GM19452 (cell line): ENCODE results near the gene CLPX.
A peak's percentile ranks its signal among the peaks of the same experiment; 100 is the strongest.
"Not testable (repeated sequence)": the region's sequence is repeated elsewhere in the genome, so short reads cannot be mapped to it uniquely, and the experiment has no call there.

Experiments
- ATAC-seq: cut with Tn5 transposase; IDR thresholded peaks from one replicate; pipeline ENCODE4 v1.9.1; 2021; ENCODE audit not compliant: unreplicated experiment

Gene CLPX

DNA sequence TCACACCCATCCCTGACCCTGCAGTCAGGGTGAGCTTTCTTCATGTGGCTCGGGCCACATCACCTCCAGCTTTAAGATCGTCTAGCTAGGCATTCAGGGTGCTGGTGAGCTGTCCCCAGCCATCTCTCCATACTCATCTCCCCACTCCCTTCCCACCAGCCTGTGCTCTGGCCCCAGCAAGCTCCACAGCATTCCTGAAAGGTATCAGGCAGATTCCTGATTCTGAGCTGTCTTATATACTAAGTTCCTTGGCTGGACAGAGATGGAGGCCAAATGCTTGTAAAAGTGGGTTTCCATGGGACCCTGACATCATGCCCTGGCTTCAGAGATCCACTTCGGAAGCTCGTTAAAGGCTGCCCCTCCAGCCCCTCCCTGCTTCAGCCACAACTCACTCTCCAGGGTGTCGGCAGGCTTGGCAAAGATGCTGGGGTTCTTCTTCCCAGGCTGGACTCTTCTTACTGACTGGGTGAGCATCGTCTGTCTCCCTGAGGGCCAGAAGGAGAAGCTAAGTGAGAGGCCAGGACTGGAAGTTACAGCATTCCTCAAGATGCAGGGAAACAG lies 22.2 kb upstream of the CLPX start:
- no peak for ATAC-seq

DNA sequence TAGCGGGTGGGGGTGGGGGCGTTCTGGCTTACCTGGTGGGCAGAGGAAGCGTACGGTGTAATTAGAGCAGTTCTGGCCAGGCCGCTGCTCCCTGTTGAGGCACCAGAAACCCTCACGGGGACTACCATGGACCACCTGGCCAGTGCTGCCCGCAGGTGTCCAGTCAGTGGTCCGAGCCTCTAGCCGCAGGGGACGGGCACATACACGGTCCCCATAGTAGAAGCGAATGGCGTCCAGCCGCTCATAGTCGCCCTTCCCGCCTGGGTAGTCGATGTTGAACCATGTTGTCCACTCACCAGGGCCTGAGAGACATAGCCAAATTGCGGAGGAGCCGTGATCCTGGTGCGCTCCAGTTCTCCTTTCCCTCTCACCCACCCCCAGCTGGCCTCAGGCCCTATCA lies 21.6 kb upstream of the CLPX start:
- no peak for ATAC-seq

DNA sequence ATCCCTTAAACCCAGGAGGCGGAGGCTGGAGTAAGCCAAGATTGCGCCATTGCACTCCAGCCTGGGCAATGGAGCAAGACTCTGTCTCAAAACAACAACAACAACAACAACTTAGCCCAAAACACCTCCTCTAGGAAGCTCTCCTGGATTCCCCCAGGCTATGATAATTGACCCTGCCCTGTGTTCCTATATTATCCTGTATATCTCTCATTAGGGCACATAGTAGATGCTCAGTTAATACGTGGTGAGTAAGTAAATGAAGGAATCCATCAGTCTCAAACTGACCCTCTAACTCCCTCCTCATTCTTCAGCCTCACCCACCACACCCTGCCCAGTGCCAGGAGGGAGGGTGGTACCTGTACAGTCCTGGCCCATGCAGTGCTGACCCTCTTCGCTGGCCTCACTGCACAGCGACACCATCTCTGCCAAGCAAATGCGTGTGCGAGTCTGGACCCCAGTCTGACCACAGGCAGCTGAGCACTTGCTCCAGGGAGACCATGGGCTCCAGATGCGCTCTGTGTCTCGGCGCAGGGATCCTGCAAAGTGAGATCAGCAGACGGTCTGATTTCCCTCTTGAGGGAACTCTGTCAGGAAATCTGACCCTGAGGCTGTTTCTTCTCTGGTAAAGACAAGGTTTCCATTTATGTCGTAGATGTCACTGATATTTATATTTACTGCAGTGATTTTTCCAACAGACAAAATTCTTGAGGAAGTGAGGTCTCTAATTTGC lies 20.0 kb upstream of the CLPX start:
- no peak for ATAC-seq

DNA sequence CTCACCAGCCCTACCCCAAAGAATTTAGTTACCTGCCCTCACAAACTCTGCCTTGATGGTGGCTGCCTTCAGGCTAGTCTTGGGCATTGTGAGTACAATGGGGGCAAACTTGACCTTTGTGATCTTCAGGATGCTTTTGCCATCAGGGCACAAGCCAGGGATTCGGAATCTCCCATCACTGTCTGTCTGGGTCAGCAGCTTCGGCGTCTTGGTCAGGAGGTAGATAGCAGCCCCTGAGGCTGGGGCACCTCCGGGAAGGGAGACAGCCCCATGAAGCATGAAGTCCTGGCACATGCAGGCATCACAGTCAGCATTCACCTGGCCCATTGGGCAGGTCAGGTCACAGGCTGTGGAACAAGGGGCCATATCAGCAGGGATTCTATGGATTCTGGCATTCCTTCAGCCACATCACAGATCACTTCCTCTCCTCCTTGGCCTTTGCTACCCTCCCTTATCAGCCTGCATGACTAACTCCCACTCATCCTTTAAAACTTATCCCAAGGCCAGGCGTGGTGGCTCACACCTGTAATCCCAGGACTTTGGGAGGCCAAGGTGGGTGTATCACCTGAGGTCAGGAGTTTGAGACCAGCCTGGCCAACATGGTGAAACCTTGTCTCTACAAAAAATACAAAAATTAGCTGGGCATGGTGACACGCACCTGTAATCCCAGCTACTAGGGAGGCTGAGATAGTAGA lies 19.2 kb upstream of the CLPX start:
- ATAC-seq = no peak

DNA sequence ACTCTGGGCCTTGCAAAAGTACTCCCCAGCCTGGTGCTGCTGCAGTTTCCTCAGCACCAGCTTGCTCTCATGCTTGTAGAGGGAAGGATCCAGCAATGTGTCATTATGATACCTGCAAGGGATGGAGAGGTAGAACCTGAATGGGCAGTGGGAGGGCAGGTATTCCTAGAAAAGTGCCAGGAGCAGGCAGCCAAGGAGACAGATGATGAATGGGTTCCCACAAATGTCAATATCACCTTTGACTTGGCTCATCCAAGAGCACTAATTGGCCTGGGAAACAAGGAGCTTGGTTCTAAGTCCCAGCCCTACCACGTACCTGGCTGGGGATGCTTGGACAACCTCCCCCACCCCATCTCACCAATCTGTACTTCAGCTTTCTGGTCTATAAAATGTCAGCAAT lies 16.8 kb upstream of the CLPX start:
- ATAC-seq = no peak

DNA sequence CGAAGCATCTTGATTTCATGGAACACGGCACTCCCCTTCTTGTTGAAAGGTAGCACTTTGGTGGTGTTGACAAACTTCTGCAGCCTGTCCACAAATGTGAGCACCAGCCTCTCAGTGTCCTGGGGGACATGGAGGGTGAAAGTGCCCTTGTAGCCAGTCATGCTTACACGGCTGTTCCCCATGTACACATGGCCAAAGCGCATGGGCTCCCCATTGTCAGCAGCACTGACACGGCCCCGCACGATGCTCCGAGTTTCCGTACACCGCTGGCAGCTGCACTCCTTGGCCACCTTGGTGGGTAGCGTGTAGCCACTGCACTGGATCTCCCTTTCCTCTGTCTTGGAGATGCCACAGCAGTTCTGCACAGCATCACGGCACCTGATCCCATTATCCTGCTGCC lies 13.4 kb upstream of the CLPX start:
- no peak for ATAC-seq

DNA sequence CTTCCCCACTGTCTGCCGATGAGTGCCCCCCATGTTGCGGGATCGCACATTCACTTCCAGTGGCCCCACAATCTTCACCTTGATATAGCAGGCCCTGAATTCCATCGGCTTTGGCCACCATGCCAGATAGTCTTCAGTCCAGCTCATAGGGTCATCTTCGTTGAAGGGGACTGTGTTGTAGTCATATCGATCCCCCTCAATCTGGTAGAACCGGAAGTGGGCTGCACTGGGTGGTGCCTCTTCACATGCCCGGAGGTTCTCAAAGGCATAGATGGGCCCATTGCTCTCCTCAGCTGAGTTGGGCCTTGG lies 12.1 kb upstream of the CLPX start:
- no peak for ATAC-seq

DNA sequence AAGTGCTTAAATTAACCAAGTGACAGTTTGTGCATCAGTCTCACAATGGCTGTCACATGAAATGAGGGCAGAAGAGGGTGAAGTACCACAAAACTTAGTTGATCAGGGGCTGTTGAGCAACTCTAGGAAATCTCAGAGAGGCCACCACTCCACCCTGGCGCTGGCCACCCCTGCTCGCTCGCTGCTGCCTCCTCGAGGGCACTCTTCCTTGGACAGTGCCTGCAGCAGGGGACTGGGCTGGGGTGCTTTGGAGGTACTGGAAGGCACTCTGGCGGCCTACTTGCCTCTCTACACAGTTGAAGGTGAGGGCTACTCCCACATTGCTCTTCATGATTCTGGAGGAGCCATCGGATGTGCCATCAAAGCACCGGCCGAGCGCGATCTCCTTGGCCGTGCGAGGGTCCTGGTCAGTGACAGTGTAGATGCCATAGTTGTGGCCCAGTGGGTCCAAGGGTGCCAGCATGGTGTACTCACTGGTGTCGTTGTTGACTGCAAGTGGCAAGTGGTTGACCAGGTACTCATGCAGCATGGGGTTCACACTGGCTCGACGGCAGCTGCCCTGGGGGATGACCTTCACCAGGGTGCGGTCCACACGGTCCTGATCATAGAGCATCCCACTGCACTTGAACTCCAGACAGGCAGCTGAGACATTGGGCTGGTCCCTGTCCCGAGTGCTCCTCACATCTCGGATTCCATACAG lies 11.6 kb upstream of the CLPX start:
- ATAC-seq = no peak

DNA sequence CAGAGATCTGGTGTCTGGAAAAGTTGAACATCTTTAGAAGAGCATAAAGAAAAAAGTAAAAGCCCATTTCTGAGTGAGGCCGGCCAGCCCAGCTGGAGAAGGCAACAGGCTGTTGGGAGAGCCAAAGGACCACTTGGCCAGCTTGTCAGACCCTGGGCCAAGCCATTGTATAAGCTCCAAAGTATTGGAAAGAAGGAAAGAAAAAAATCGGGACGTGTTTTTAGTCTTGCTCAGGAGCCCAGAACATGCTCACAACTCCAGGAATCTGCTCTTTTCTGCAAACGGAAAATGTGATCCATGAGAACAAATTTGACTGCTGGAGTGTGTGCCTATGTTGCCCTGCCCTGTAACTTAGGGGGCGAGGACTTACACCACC lies 10.4 kb upstream of the CLPX start:
- no peak for ATAC-seq

DNA sequence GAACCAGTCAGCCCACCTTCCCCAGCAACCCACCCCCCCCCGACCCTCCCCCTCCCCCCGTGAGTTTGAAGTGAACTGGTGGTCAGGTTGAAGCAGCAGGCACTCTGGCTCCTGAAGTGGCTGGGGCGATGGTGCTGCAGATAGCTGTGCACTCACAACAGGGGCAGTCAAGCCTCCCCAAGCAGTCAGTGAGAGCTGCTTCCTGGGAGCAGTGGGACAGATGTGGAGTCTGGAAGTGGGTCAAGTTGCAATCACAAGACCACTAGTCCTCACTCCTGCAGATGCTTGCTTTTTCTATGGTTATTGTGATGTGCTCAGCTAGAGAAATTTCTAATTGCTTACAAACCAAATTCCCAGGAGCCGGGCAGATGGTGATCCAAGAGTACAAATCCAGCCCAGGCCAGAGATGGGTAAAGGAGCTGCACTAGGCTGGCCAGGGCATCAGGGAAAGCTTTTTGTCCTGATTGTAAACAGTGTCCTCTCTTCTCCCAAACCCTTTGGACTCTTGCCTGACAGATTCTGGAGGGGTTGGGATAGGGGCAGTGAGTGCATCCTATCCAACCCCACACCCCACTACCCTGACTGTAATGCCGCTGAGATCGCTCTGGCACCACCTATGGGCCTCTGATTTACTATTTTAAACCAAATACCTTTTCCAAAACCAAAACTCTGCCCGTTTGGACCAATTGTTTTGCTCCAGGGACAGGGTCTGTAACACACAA lies 9.8 kb upstream of the CLPX start:
- ATAC-seq = no peak

DNA sequence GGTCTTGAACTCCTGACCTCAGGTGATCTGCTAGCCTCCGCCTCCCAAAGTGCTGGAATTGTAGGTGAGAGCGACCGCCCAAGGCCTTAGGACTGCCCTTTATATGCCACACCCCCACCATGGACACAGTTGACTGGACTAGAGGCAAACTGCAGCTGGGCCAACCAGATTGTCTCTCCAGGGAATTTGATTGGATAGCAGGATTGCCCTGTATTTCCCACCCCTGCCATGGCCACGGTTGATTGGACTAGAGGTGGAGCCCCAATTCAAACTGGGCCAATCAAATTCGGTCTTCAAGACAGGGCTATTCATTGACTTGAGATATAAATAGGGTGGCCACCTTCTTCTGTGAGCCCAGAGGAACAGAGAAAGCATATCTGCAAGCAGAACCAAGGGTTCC lies 6.9 kb upstream of the CLPX start:
- no peak for ATAC-seq

DNA sequence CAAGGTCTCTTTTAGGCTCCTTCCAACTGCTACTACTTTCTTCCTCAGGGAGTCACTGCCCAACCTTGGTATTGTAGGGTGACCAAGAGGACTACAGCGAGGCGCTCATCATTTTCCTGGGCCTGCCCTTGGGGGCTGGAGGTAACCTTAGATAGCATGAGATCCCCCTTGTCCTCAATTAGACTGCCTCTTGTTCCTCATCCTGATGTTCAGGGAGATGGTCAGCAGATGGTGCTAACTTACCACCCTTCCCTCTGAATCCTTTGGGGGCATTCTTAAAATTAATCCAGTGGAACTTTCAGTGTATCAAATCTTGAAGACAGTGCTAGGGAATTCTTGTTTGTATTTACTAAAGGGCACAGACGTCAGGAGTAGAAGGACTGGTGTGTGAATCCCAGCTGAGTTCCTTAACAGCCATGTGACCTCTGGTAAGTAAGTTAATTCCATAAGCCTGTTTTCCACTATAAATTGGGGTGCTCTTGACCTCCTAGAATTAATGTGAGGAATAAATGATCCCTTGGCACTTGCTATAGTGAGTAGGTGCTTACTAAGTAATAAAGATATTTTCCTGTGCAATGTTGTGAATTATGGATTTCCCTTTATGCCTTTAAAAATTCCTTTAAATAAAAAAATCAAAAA lies 4.1 kb upstream of the CLPX start:
- ATAC-seq = no peak

DNA sequence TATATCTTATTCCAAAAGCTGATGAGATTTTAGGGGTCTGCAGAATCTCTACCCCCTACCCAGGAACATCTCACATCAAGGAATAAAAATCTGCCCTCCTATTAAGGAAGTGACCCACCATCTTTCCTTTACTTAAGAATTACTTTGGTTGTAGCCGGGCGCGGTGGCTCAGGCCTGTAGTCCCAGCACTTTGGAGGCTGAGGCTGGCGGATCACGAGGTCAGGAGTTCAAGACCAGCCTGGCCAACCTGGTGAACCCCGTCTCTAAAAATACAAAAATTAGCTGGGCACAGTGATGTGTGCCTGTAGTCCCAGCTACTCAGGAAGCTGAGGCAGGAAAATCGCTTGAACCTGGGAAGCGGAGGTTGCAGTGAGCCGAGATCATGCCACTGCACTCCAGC lies 3.3 kb upstream of the CLPX start:
- ATAC-seq = not testable (repeated sequence)

DNA sequence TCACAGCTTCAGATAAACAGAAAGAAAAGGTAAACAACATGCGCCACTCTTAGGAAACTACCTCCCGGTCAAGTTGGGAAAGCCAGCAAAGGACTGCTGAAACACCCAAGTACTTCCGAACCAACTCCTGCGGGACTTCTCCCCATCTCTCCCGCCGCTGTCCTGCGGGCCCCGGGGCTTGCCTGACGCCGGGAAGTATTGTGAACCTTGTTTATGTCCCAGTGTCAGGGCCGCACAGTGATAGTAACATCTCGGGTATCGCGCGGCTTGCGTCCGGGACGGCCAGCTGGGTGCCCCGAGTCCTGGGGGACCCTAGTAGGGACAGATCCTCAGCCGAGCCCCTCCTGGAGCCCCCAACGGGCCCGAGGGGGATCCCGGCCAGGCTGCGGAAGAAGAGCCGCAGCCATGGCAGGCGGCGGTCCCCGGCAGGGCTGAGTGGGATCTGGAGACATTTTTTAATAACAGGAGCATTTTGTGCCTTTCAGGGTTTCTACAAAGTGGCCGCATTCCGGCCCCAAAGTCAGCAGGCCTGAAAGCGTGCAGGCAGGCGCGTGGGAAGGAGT lies 756 bp downstream of the CLPX start:
- peak; percentile 23 for ATAC-seq

DNA sequence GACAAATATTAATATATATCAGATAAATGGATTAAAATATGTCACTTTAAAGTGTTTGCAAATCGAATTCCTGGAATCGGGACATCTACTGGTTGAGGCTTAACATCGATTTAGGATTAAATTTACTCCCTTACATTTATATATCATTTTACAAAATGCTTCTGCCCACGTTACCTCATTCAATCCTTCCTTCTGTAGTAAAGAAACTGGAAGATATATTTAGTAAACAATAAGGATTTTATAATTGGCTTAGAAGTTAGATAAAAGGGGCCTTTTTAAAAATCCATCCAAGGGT lies 1.3 kb downstream of the CLPX start:
- ATAC-seq = no peak

DNA sequence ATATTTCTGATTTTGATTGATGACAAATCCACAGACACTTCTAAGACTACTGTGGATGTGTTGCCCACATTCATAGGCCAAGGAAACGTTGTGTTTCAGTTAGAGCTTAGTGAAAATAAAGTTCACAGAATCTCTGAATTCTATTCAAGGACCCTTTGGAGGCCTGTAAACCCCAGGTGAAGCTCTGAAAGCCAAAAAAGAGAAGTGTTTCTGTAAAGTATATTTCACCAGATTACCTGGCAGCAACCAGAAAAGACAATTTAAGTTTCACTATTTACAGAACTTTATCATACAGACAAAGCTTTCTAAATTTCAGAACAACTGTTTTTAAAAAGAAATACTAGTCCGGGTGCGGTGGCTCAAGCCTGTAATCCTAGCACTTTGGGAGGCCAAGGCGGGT lies 2.6 kb downstream of the CLPX start:
- ATAC-seq = no peak

DNA sequence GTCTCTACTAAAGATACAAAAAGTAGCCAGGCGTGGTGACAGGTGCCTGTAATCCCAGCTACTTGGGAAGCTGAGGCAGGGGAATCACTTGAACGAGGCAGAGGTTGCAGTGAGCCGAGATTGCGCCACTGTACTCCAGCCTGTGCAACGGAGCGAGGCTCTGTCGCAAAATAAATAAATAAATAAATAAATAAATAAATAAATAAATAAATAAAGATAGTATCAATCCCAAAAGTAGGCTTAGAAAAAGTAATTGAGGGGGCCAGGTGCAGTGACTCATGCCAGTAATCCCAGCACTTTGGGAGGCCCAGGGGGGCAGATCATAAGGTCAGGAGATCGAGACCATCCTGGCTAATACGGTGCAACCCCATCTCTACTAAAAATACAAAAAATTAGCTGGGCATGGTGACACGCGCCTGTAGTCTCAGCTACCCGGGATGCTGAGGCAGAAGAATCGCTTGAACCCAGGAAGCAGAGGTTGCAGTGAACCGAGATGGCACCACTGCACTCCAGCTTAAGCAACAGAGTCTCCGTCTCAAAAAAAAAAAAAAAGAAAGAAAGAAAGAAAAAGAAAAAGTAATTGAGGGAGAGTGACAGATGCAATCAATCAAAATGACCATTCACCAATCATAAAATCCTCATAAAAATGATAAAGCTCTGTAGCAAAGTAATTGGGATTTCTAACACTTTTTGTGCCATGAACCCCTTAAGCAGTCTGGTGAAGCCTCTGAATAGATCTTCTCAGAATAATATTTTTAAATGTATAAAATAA lies 3.4 kb downstream of the CLPX start:
- not testable (repeated sequence) for ATAC-seq

DNA sequence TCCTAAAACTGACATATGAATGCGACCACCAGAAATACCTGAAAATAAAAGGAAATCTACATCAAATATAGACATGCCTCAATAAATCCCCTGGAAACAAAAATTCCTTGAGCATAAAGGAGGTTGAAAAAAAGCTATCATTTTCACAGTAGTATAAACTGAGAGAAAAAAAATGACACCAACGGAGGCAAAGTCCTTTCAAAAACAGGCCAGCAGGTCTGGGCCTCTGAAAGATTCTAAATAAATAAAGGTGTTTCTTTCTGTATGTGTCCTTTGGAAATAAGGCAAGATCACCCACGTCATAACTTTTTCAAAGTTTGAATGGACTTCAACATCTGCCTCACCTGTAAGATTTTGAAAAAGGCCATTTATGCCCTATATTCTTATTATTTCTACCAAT lies 5.0 kb downstream of the CLPX start:
- ATAC-seq = no peak

DNA sequence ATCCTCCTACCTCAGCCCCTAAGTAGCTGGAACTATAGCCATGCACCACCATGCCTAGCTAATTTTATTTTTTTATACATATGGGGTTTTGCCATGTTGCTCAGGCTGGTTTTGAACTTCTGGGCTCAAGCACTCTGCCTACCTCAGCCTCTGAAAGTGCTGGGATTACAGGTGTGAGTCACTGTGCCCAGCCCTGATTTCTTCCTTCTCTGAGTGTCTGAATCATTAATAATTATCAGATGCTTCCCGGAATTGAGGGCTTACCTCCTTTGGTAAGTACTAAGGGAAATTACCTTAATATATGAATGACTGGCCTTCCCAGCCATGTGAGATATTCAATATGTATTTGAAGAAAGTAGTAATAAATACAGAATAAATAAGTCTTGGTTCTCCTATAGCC lies 7.2 kb downstream of the CLPX start:
- ATAC-seq = no peak

DNA sequence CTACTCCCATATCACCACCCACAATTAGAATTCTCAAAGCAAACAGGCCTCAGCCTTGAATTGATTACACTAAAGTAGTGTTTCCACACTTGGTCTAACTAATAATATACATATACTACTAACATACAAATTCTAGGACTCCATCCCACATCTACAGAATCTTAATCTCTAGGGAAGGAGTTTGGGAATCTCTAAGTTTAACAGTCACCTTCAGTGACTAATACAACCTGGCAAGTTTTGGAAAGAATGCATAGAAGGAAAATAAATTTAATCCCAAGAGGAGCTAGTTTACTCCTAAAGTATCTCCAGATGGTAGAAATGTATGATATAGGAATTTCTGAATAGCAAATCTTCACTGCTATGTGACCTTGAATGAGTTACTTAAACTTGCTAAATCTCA lies 9.1 kb downstream of the CLPX start:
- ATAC-seq = no peak
